Lower leg skin (tissue), 4 donors: ENCODE results near the gene GNAL. TPM values are rescaled to one million over a fixed set of nuclear protein-coding genes. Genes with fewer than 3 reads are reported as not detected.

Experiments
- DNase-seq, 2 donors: peaks; one replicate each; pipeline ENCODE4 v3.0.0-alpha.2; 2019; ENCODE audit warnings: low spot score in 2 of 2
- H3K4me3 ChIP-seq: fragments of 200-600 bp; sonication (generic); 2 replicates; pipeline ENCODE4 v1.5.1; 2017; ENCODE audit warnings: mild to moderate bottlenecking, low read depth; ENCODE audit not compliant: poor library complexity, severe bottlenecking
- POLR2A ChIP-seq, 2 donors: fragments of 450-650 bp; IDR thresholded peaks; one replicate each; pipeline ENCODE4 v1.6.1; 2016 to 2017; ENCODE audit warnings: antibody characterized with exemption in 2 of 2, mild to moderate bottlenecking in 1 of 2, moderate library complexity in 1 of 2
- WGBS, 2 donors: methylation state at CpG; one replicate each; pipeline ENCODE4 v1.1.5; 2018; 5-methylcytosine and 5-hydroxymethylcytosine counted together
- intact Hi-C: fragments of 100-400 bp; cut with DNase I; formaldehyde crosslinking; loops from one replicate; pipeline ENCODE4 v1.15.0; 2023; ENCODE audit warnings: low total_unique reads
- total RNA-seq, 4 donors: library from RNA; depleted of rRNA; stranded (reverse); fragments of >200 nt; gene quantifications; one replicate each; pipeline ENCODE4 v1.1.0, GENCODE V29; 2016
- TF ChIP-seq, protein P1 (sequence below), 3 donors: fragments of 450-650 bp; IDR thresholded peaks; one replicate each; pipeline ENCODE4 v1.5.1; 2016; ENCODE audit warnings: antibody characterized with exemption in 3 of 3, mild to moderate bottlenecking in 3 of 3, moderate library complexity in 2 of 3

The GNAL gene
- total RNA-seq, 4 donors from 2014 or later = 12.3 to 15.9 (median 14.5) TPM

- no peak overlapping the region for H3K4me3 ChIP-seq
- intact Hi-C loops = no loop called here
- 75 to 81% methylated on average over 3 of the region's 3 CpGs for WGBS, 2 donors
- TF ChIP-seq POLR2A (IDR thresholded peaks at IDR 0.05) = no peak
- TF ChIP-seq, protein P1, sequence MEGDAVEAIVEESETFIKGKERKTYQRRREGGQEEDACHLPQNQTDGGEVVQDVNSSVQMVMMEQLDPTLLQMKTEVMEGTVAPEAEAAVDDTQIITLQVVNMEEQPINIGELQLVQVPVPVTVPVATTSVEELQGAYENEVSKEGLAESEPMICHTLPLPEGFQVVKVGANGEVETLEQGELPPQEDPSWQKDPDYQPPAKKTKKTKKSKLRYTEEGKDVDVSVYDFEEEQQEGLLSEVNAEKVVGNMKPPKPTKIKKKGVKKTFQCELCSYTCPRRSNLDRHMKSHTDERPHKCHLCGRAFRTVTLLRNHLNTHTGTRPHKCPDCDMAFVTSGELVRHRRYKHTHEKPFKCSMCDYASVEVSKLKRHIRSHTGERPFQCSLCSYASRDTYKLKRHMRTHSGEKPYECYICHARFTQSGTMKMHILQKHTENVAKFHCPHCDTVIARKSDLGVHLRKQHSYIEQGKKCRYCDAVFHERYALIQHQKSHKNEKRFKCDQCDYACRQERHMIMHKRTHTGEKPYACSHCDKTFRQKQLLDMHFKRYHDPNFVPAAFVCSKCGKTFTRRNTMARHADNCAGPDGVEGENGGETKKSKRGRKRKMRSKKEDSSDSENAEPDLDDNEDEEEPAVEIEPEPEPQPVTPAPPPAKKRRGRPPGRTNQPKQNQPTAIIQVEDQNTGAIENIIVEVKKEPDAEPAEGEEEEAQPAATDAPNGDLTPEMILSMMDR (IDR thresholded peaks at IDR 0.05) = no peak
- no peak for DNase-seq
Measured at GRCh38 chr18:11831921-11832320, 142.9 kb downstream of the GNAL start.

- intact Hi-C loops = no loop called here
- no peak for TF ChIP-seq POLR2A (IDR thresholded peaks at IDR 0.05)
- TF ChIP-seq, protein P1 (IDR thresholded peaks at IDR 0.05) = no peak
- no peak overlapping the region for H3K4me3 ChIP-seq
- WGBS, 2 donors = 80 to 82% methylated on average over 5 of the region's 5 CpGs
- no peak for DNase-seq
Measured at GRCh38 chr18:11834772-11835171, 145.7 kb downstream of the GNAL start.

DNA sequence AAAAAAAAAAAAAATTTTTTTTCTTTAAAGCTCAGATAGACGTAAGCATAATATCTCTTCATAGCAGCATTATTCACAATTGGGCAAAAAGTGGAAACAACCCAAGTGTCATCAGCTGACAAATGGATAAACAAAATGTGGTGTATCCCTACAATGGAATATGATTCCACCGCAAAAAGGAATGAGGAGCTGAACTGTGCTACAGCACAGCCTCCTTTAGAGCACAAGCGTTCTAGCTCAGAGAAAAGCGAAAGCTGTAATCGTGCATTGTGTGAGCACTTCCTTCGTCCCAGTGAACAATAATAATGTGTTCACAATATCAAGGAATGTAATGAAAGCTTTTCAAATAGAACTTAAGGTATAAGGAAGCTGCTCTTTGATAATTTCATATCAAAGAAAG lies 150.5 kb downstream of the GNAL start:
- H3K4me3 ChIP-seq = no peak overlapping the region
- DNase-seq = no peak
- TF ChIP-seq, protein P1 (IDR thresholded peaks at IDR 0.05) = no peak
- no peak for TF ChIP-seq POLR2A (IDR thresholded peaks at IDR 0.05)
- intact Hi-C loops = no loop called here
- 85 to 86% methylated on average over 6 of the region's 6 CpGs for WGBS, 2 donors

GRCh38 chr18:11840493-11840892 lies 151.4 kb downstream of the GNAL start:
- TF ChIP-seq POLR2A (IDR thresholded peaks at IDR 0.05) = no peak
- TF ChIP-seq, protein P1 (IDR thresholded peaks at IDR 0.05) = no peak
- DNase-seq = no peak
- WGBS, 2 donors = 62 to 64% methylated on average over 6 of the region's 6 CpGs
- no peak overlapping the region for H3K4me3 ChIP-seq
- intact Hi-C loops = no loop called here

DNA sequence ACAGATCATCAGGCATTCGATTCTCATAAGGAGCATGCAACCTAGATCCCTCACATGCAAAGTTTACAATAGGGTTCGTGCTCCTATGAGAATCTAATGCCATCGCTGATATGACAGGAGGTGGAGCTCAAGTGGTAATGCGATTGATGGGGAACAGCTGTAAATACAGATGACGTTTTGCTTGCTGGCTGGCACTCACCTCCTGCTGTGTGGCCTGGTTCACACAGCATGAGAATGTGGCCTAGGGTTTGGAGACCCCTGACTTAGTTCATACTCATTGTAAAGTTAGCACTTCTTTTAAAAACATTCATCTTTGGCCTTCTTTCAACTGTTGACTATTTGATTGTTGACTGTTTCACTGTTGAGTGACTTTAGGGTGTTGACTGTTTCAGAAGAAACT lies 153.5 kb downstream of the GNAL start:
- no peak for TF ChIP-seq POLR2A (IDR thresholded peaks at IDR 0.05)
- TF ChIP-seq, protein P1 (IDR thresholded peaks at IDR 0.05) = no peak
- 72 to 83% methylated on average over 5 of the region's 5 CpGs for WGBS, 2 donors
- intact Hi-C loops = no loop called here
- DNase-seq = no peak
- H3K4me3 ChIP-seq = no peak overlapping the region

DNA sequence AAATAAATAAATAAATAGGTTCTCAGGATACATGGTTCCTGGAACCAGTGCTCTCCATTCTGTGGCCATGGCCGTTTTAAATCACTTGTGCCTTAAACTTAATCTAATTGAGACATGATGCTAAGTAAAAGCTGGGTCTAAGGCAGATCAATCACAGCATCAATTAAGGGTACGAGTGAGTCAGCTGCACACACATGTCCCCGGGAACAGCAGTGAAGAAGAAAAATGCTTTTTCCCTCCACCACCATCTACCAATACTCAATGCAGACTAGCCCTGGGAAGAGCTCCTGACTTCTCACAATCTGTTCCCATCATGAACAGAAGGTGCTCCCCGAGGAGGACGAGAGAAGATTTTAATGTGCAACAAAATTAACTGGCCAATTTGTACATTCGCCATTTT lies 155.4 kb downstream of the GNAL start:
- WGBS, 2 donors = 86 to 91% methylated on average over 6 of the region's 6 CpGs
- intact Hi-C loops = no loop called here
- TF ChIP-seq, protein P1 (IDR thresholded peaks at IDR 0.05) = no peak
- TF ChIP-seq POLR2A (IDR thresholded peaks at IDR 0.05) = no peak
- no peak overlapping the region for H3K4me3 ChIP-seq
- DNase-seq = no peak
